ENCODE measurements around the gene PSMD9.
A peak's percentile ranks its signal among the peaks of the same experiment; 100 is the strongest.
"Not testable (repeated sequence)": the region's sequence is repeated elsewhere in the genome, so short reads cannot be mapped to it uniquely, and the experiment has no call there.

The PSMD9 gene

GRCh38 chr12:121885129-121885528 is 3.5 kb upstream of the PSMD9 start:
- not testable (repeated sequence) for H2AK5ac ChIP-seq (ENCODE audit: low read depth, low read length); H3K4me2 ChIP-seq (ENCODE audit: insufficient read depth, low read length, poor library complexity, severe bottlenecking); H3K4ac ChIP-seq (ENCODE audit: low read length); H3K36me3 ChIP-seq (replicated peaks in 1 of 2; ENCODE audit: control insufficient read depth in 2 of 2, insufficient read depth in 2 of 2, low read length in 2 of 2); DNase-seq (ENCODE audit: low spot score); H3K9ac ChIP-seq (ENCODE audit: low read depth, low read length, poor library complexity); H3K14ac ChIP-seq (ENCODE audit: low read length); H2BK120ac ChIP-seq (ENCODE audit: low read depth, low read length); H2BK12ac ChIP-seq (ENCODE audit: low read length); H3K4me3 ChIP-seq (ENCODE audit: low read length in 2 of 2); H3K27me3 ChIP-seq (ENCODE audit: control insufficient read depth in 3 of 3, insufficient read depth in 3 of 3, low read depth in 1 of 3, low read length in 3 of 3); H3K79me1 ChIP-seq (ENCODE audit: low read depth, low read length); H4K8ac ChIP-seq (ENCODE audit: low read depth, low read length); H2BK15ac ChIP-seq (ENCODE audit: low read length); H3K9me3 ChIP-seq (replicated peaks in 1 of 2; ENCODE audit: control insufficient read depth in 2 of 2, insufficient read depth in 1 of 2, low read depth in 1 of 2, low read length in 2 of 2); H3K23ac ChIP-seq (ENCODE audit: low read depth, low read length, poor library complexity); H2AFZ ChIP-seq (ENCODE audit: low read length); H4K91ac ChIP-seq (ENCODE audit: low read depth, low read length, poor library complexity); H2BK5ac ChIP-seq (ENCODE audit: low read length); H3K27ac ChIP-seq (replicated peaks; ENCODE audit: low read length); H3K4me1 ChIP-seq (ENCODE audit: control insufficient read depth in 2 of 2, insufficient read depth in 1 of 2, low read depth in 1 of 2, low read length in 2 of 2); H3K18ac ChIP-seq (ENCODE audit: low read length)
- no CpG with 5 or more reads among the region's 11 CpGs for WGBS, 2 donors (ENCODE audit: extremely low coverage in 2 of 2, insufficient read length in 2 of 2, insufficient replicate concordance in 1 of 2)

- Histone ChIP-seq H2BK5ac (ENCODE audit: low read length) (no peak overlapping the region), H4K8ac (ENCODE audit: low read depth, low read length) (no peak overlapping the region), H3K9me3 (replicated peaks in 1 of 2; ENCODE audit: control insufficient read depth in 2 of 2, insufficient read depth in 1 of 2, low read depth in 1 of 2, low read length in 2 of 2) (no peaks in the 10 kb centered on the region), H3K36me3 (replicated peaks in 1 of 2; ENCODE audit: control insufficient read depth in 2 of 2, insufficient read depth in 2 of 2, low read length in 2 of 2) (peaks cover 0 to 12% of the 10 kb centered on the region in 2 donors), H3K4me2 (ENCODE audit: insufficient read depth, low read length, poor library complexity, severe bottlenecking) (peak overlapping the region; percentile 39), H3K9ac (ENCODE audit: low read depth, low read length, poor library complexity) (no peak overlapping the region), H2BK12ac (ENCODE audit: low read length) (no peak overlapping the region), H3K27ac (replicated peaks; ENCODE audit: low read length) (no peak overlapping the region), H3K4me3 (ENCODE audit: low read length in 2 of 2) (peak overlapping the region; percentile 75 to 82), H2AK5ac (ENCODE audit: low read depth, low read length) (no peak overlapping the region), H3K18ac (ENCODE audit: low read length) (peak overlapping the region; percentile 15), H3K14ac (ENCODE audit: low read length) (no peak overlapping the region), H3K4ac (ENCODE audit: low read length) (no peak overlapping the region), H4K91ac (ENCODE audit: low read depth, low read length, poor library complexity) (no peak overlapping the region), H3K79me1 (ENCODE audit: low read depth, low read length) (peaks cover 3% of the 10 kb centered on the region), H3K27me3 (ENCODE audit: control insufficient read depth in 3 of 3, insufficient read depth in 3 of 3, low read depth in 1 of 3, low read length in 3 of 3) (no peaks in the 10 kb centered on the region), H2BK15ac (ENCODE audit: low read length) (no peak overlapping the region), H2BK120ac (ENCODE audit: low read depth, low read length) (no peak overlapping the region), H2AFZ (ENCODE audit: low read length) (peak overlapping the region; percentile 94), H3K23ac (ENCODE audit: low read depth, low read length, poor library complexity) (no peak overlapping the region), H3K4me1 (ENCODE audit: control insufficient read depth in 2 of 2, insufficient read depth in 1 of 2, low read depth in 1 of 2, low read length in 2 of 2) (peaks cover 5 to 6% of the 10 kb centered on the region in 2 donors)
- no peak for DNase-seq (ENCODE audit: low spot score)
- no CpG with 5 or more reads among the region's 6 CpGs for WGBS, 2 donors (ENCODE audit: extremely low coverage in 2 of 2, insufficient read length in 2 of 2, insufficient replicate concordance in 1 of 2)
These were observed 510 bp upstream of the PSMD9 start for GRCh38 chr12:121888083-121888477.

GRCh38 chr12:121889274-121889624 is 659 bp downstream of the PSMD9 start:
- Histone ChIP-seq H3K4me2 (ENCODE audit: insufficient read depth, low read length, poor library complexity, severe bottlenecking) (peak overlapping the region; percentile 75), H3K27me3 (ENCODE audit: control insufficient read depth in 3 of 3, insufficient read depth in 3 of 3, low read depth in 1 of 3, low read length in 3 of 3) (no peaks in the 10 kb centered on the region), H4K91ac (ENCODE audit: low read depth, low read length, poor library complexity) (no peak overlapping the region), H3K79me1 (ENCODE audit: low read depth, low read length) (peaks cover 3% of the 10 kb centered on the region), H3K27ac (replicated peaks; ENCODE audit: low read length) (no peak overlapping the region), H3K4ac (ENCODE audit: low read length) (no peak overlapping the region), H2BK12ac (ENCODE audit: low read length) (no peak overlapping the region), H2BK120ac (ENCODE audit: low read depth, low read length) (no peak overlapping the region), H2BK15ac (ENCODE audit: low read length) (no peak overlapping the region), H3K9ac (ENCODE audit: low read depth, low read length, poor library complexity) (peak overlapping the region; percentile 60), H3K14ac (ENCODE audit: low read length) (no peak overlapping the region), H2AFZ (ENCODE audit: low read length) (peak overlapping the region; percentile 94), H3K9me3 (replicated peaks in 1 of 2; ENCODE audit: control insufficient read depth in 2 of 2, insufficient read depth in 1 of 2, low read depth in 1 of 2, low read length in 2 of 2) (no peaks in the 10 kb centered on the region), H3K36me3 (replicated peaks in 1 of 2; ENCODE audit: control insufficient read depth in 2 of 2, insufficient read depth in 2 of 2, low read length in 2 of 2) (peaks cover 0 to 17% of the 10 kb centered on the region in 2 donors), H3K4me3 (ENCODE audit: low read length in 2 of 2) (peak overlapping the region; percentile 82 to 91), H3K18ac (ENCODE audit: low read length) (no peak overlapping the region), H3K23ac (ENCODE audit: low read depth, low read length, poor library complexity) (no peak overlapping the region), H2BK5ac (ENCODE audit: low read length) (peak overlapping the region; percentile 21), H3K4me1 (ENCODE audit: control insufficient read depth in 2 of 2, insufficient read depth in 1 of 2, low read depth in 1 of 2, low read length in 2 of 2) (peaks cover 4 to 6% of the 10 kb centered on the region in 2 donors), H4K8ac (ENCODE audit: low read depth, low read length) (no peak overlapping the region), H2AK5ac (ENCODE audit: low read depth, low read length) (no peak overlapping the region)
- no peak for DNase-seq (ENCODE audit: low spot score)
- no CpG with 5 or more reads among the region's 7 CpGs for WGBS, 2 donors (ENCODE audit: extremely low coverage in 2 of 2, insufficient read length in 2 of 2, insufficient replicate concordance in 1 of 2)

- H3K27me3 ChIP-seq (ENCODE audit: control insufficient read depth in 3 of 3, insufficient read depth in 3 of 3, low read depth in 1 of 3, low read length in 3 of 3); H2BK15ac ChIP-seq (ENCODE audit: low read length); DNase-seq (ENCODE audit: low spot score); H3K27ac ChIP-seq (replicated peaks; ENCODE audit: low read length); H2AFZ ChIP-seq (ENCODE audit: low read length); H2BK12ac ChIP-seq (ENCODE audit: low read length); H2BK5ac ChIP-seq (ENCODE audit: low read length); H3K18ac ChIP-seq (ENCODE audit: low read length); H3K14ac ChIP-seq (ENCODE audit: low read length); H3K4me1 ChIP-seq (ENCODE audit: control insufficient read depth in 2 of 2, insufficient read depth in 1 of 2, low read depth in 1 of 2, low read length in 2 of 2); H3K23ac ChIP-seq (ENCODE audit: low read depth, low read length, poor library complexity); H3K79me1 ChIP-seq (ENCODE audit: low read depth, low read length); H3K9ac ChIP-seq (ENCODE audit: low read depth, low read length, poor library complexity); H4K8ac ChIP-seq (ENCODE audit: low read depth, low read length); H3K9me3 ChIP-seq (replicated peaks in 1 of 2; ENCODE audit: control insufficient read depth in 2 of 2, insufficient read depth in 1 of 2, low read depth in 1 of 2, low read length in 2 of 2); H3K4ac ChIP-seq (ENCODE audit: low read length); H4K91ac ChIP-seq (ENCODE audit: low read depth, low read length, poor library complexity); H2BK120ac ChIP-seq (ENCODE audit: low read depth, low read length); H2AK5ac ChIP-seq (ENCODE audit: low read depth, low read length): not testable (repeated sequence)
- WGBS, 2 donors (ENCODE audit: extremely low coverage in 2 of 2, insufficient read length in 2 of 2, insufficient replicate concordance in 1 of 2) = no CpG with 5 or more reads among the region's 6 CpGs
- H3K4me2 ChIP-seq (ENCODE audit: insufficient read depth, low read length, poor library complexity, severe bottlenecking) = peak overlapping the region; percentile 75
- peaks cover 2 to 21% of the 10 kb centered on the region in 2 donors for H3K36me3 ChIP-seq (replicated peaks in 1 of 2; ENCODE audit: control insufficient read depth in 2 of 2, insufficient read depth in 2 of 2, low read length in 2 of 2)
- peak overlapping the region in 1 of 2 donors; percentile 82 for H3K4me3 ChIP-seq (ENCODE audit: low read length in 2 of 2)
These were observed 1.1 kb downstream of the PSMD9 start for GRCh38 chr12:121889661-121890060.

Measured in neuronal stem cell (in vitro differentiated cells).